OCI-LY1 (cell line): Measurements from ENCODE around the gene PAK3.

Experiments used
- H2AFZ ChIP-seq: fragments of 200-600 bp; sonication (generic), shearing (Covaris generic); 2 replicates; pipeline ENCODE4 v1.6.0; 2014; ENCODE audit warnings: antibody characterized with exemption, mild to moderate bottlenecking, low read length
- H3F3A ChIP-seq: fragments of 200-600 bp; sonication (generic), shearing (Covaris generic); 2 replicates; pipeline ENCODE4 v1.6.0; 2014; ENCODE audit warnings: mild to moderate bottlenecking, antibody characterized with exemption, low read length, moderate library complexity; ENCODE audit not compliant: insufficient read depth
- H3K27ac ChIP-seq: fragments of 200-600 bp; sonication (generic); 2 replicates; pipeline ENCODE4 v1.5.1; 2014; ENCODE audit warnings: low read length, mixed run types, mild to moderate bottlenecking, low read depth; ENCODE audit not compliant: poor library complexity, severe bottlenecking
- H3K27me3 ChIP-seq: fragments of 200-600 bp; sonication (generic); 2 replicates; pipeline ENCODE4 v1.6.0; 2014; ENCODE audit warnings: antibody characterized with exemption, mild to moderate bottlenecking, low read length, moderate library complexity; ENCODE audit not compliant: insufficient read depth
- H3K36me3 ChIP-seq: fragments of 200-600 bp; sonication (generic); 2 replicates; pipeline ENCODE4 v1.6.1; 2014; ENCODE audit warnings: mild to moderate bottlenecking, antibody characterized with exemption, low read length, moderate library complexity, mixed read lengths; ENCODE audit not compliant: insufficient read depth
- H3K4me1 ChIP-seq: fragments of 200-600 bp; sonication (generic); 2 replicates; pipeline ENCODE4 v1.5.1; 2014; ENCODE audit warnings: mild to moderate bottlenecking, low read length, moderate library complexity; ENCODE audit not compliant: insufficient read depth, severe bottlenecking
- H3K4me2 ChIP-seq: fragments of 200-600 bp; sonication (generic), shearing (Covaris generic); 2 replicates; pipeline ENCODE4 v1.6.1; 2014; ENCODE audit warnings: low read length
- H3K4me3 ChIP-seq: fragments of 200-600 bp; sonication (generic); 2 replicates; pipeline ENCODE4 v1.5.1; 2014; ENCODE audit warnings: low read length, low read depth, mild to moderate bottlenecking, mixed read lengths; ENCODE audit not compliant: poor library complexity, severe bottlenecking
- H3K79me2 ChIP-seq: fragments of 200-600 bp; shearing (Covaris generic); 2 replicates; pipeline ENCODE4 v1.6.1; 2016; ENCODE audit warnings: mixed run types, low read length, mixed read lengths; ENCODE audit not compliant: insufficient read depth
- H3K9ac ChIP-seq: fragments of 200-600 bp; sonication (generic), shearing (Covaris generic); 2 replicates; pipeline ENCODE4 v1.6.1; 2014; ENCODE audit warnings: mild to moderate bottlenecking, low read length, mixed read lengths
- H3K9me2 ChIP-seq: fragments of 200-600 bp; sonication (generic), shearing (Covaris generic); 2 replicates; pipeline ENCODE4 v1.6.1; 2014; ENCODE audit warnings: low read depth, mild to moderate bottlenecking, low read length, mixed read lengths
- H3K9me3 ChIP-seq: fragments of 200-600 bp; shearing (Covaris generic); 2 replicates; pipeline ENCODE4 v1.6.1; 2014; ENCODE audit warnings: low read length, mixed read lengths
- H4K20me1 ChIP-seq: fragments of 200-600 bp; sonication (generic), shearing (Covaris generic); 2 replicates; pipeline ENCODE4 v1.6.0; 2016; ENCODE audit warnings: mild to moderate bottlenecking, low read length; ENCODE audit not compliant: insufficient read depth
- CTCF ChIP-seq: fragments of 200-600 bp; sonication (generic), shearing (Covaris generic); IDR thresholded peaks from 2 replicates; pipeline ENCODE4 v1.5.1; 2017; ENCODE audit warnings: mild to moderate bottlenecking, antibody characterized with exemption, low read length, moderate library complexity, mixed read lengths
- EZH2 ChIP-seq: fragments of 200-600 bp; sonication (generic), shearing (Covaris generic); IDR thresholded peaks from 2 replicates; pipeline ENCODE4 v1.8.0; 2017; ENCODE audit warnings: borderline replicate concordance, mixed run types, mild to moderate bottlenecking, antibody characterized with exemption, low read length, moderate library complexity, mixed read lengths

PAK3 gene

GRCh38 chrX:111165902-111166301 lies 69.9 kb downstream of the PAK3 start:
- TF ChIP-seq EZH2 = no peak
- TF ChIP-seq CTCF = no peak

GRCh38 chrX:111167334-111167733 lies 71.3 kb downstream of the PAK3 start:
- H4K20me1 ChIP-seq = no peaks in the 10 kb centered on the region
- H3K9ac ChIP-seq = no peak overlapping the region
- no peak for TF ChIP-seq CTCF
- no peak for TF ChIP-seq EZH2
- H3K36me3 ChIP-seq = no peaks in the 10 kb centered on the region
- H3K4me1 ChIP-seq = no peaks in the 10 kb centered on the region
- no peaks in the 10 kb centered on the region for H3K27me3 ChIP-seq
- no peaks in the 10 kb centered on the region for H3F3A ChIP-seq
- H3K4me2 ChIP-seq = no peak overlapping the region
- H3K4me3 ChIP-seq = no peak overlapping the region
- H3K27ac ChIP-seq = no peak overlapping the region
- H3K9me2 ChIP-seq = no peaks in the 10 kb centered on the region
- H3K79me2 ChIP-seq = no peaks in the 10 kb centered on the region
- H3K9me3 ChIP-seq = no peaks in the 10 kb centered on the region
- H2AFZ ChIP-seq = no peak overlapping the region

More at GRCh38 chrX:111165902-111166301, 69.9 kb downstream of the PAK3 start:
- no peak overlapping the region for H3K27ac ChIP-seq
- H3K27me3 ChIP-seq = no peaks in the 10 kb centered on the region
- no peak overlapping the region for H3K4me2 ChIP-seq
- no peaks in the 10 kb centered on the region for H3K79me2 ChIP-seq
- H3K4me1 ChIP-seq = no peaks in the 10 kb centered on the region
- H3K36me3 ChIP-seq = no peaks in the 10 kb centered on the region
- H3F3A ChIP-seq = no peaks in the 10 kb centered on the region
- H4K20me1 ChIP-seq = no peaks in the 10 kb centered on the region
- H3K9me3 ChIP-seq = no peaks in the 10 kb centered on the region
- no peak overlapping the region for H3K9ac ChIP-seq
- H3K9me2 ChIP-seq = no peaks in the 10 kb centered on the region
- no peak overlapping the region for H3K4me3 ChIP-seq
- no peak overlapping the region for H2AFZ ChIP-seq

GRCh38 chrX:111168314-111168713 lies 72.3 kb downstream of the PAK3 start:
- H2AFZ ChIP-seq = no peak overlapping the region

More at GRCh38 chrX:111168314-111168713, 72.3 kb downstream of the PAK3 start:
- TF ChIP-seq EZH2 (no peak), CTCF (peak; percentile 17; the same call in 1 of the 2 replicates)
- Histone ChIP-seq H3K27ac (no peak overlapping the region), H3K4me2 (no peak overlapping the region), H3K9me2 (no peaks in the 10 kb centered on the region), H3K79me2 (no peaks in the 10 kb centered on the region), H3K4me3 (no peak overlapping the region), H3K9me3 (no peaks in the 10 kb centered on the region), H4K20me1 (no peaks in the 10 kb centered on the region), H3K9ac (no peak overlapping the region), H3F3A (no peaks in the 10 kb centered on the region), H3K36me3 (no peaks in the 10 kb centered on the region), H3K4me1 (no peaks in the 10 kb centered on the region), H3K27me3 (no peaks in the 10 kb centered on the region)
